Stomach smooth muscle (tissue), 2 donors: ENCODE measurements around the gene GPC5.

ENCODE experiments used
- H3K27ac ChIP-seq: one replicate; pipeline ENCODE4 v1.7.0; 2013; ENCODE audit warnings: mild to moderate bottlenecking, low read length, inconsistent platforms
- H3K27me3 ChIP-seq, 2 donors: one replicate each; pipeline ENCODE4 v1.7.0; 2013; ENCODE audit warnings: low read length in 2 of 2; ENCODE audit not compliant: insufficient read depth in 2 of 2, control insufficient read depth in 1 of 2
- H3K36me3 ChIP-seq, 2 donors: one replicate each; pipeline ENCODE4 v1.7.0; 2013; ENCODE audit warnings: low read length in 2 of 2; ENCODE audit not compliant: control insufficient read depth in 2 of 2, insufficient read depth in 2 of 2
- H3K4me1 ChIP-seq: one replicate; pipeline ENCODE4 v1.7.0; 2013; ENCODE audit warnings: low read length; ENCODE audit not compliant: control insufficient read depth, insufficient read depth
- H3K4me3 ChIP-seq, 2 donors: one replicate each; pipeline ENCODE4 v1.7.0; 2013; ENCODE audit warnings: low read length in 2 of 2
- H3K9ac ChIP-seq, 2 donors: one replicate each; pipeline ENCODE4 v1.7.0; 2013; ENCODE audit warnings: low read length in 2 of 2, mild to moderate bottlenecking in 1 of 2
- H3K9me3 ChIP-seq, 2 donors: one replicate each; pipeline ENCODE4 v1.7.0; 2013; ENCODE audit warnings: low read length in 2 of 2; ENCODE audit not compliant: control insufficient read depth in 2 of 2
- donor health status: healthy.
- donor health status: Pancreatic carcinoma.

GPC5 gene

GRCh38 chr13:92415781-92416180 lies 1017.4 kb downstream of the GPC5 start:
- Histone ChIP-seq H3K27ac (no peak overlapping the region), H3K4me1 (no peaks in the 10 kb centered on the region), H3K9me3 (no peaks in the 10 kb centered on the region), H3K36me3 (no peaks in the 10 kb centered on the region), H3K4me3 (no peak overlapping the region), H3K27me3 (no peaks in the 10 kb centered on the region), H3K9ac (no peak overlapping the region)

- Histone ChIP-seq H3K27me3 (no peaks in the 10 kb centered on the region), H3K4me3 (no peak overlapping the region), H3K27ac (no peak overlapping the region), H3K36me3 (no peaks in the 10 kb centered on the region), H3K9me3 (no peaks in the 10 kb centered on the region), H3K4me1 (no peaks in the 10 kb centered on the region), H3K9ac (no peak overlapping the region)
Observed at GRCh38 chr13:92418818-92419412, 1020.5 kb downstream of the GPC5 start.

- Histone ChIP-seq H3K36me3 (no peaks in the 10 kb centered on the region), H3K27ac (no peak overlapping the region), H3K4me3 (no peak overlapping the region), H3K9me3 (no peaks in the 10 kb centered on the region), H3K9ac (no peak overlapping the region), H3K4me1 (no peaks in the 10 kb centered on the region), H3K27me3 (no peaks in the 10 kb centered on the region)
Observed at GRCh38 chr13:92429231-92429630, 1030.8 kb downstream of the GPC5 start.

GRCh38 chr13:92433386-92433785 lies 1035.0 kb downstream of the GPC5 start:
- no peak overlapping the region for H3K9ac ChIP-seq
- no peak overlapping the region for H3K4me3 ChIP-seq
- H3K27ac ChIP-seq, result no peak overlapping the region
- no peaks in the 10 kb centered on the region for H3K9me3 ChIP-seq
- H3K4me1 ChIP-seq, result no peaks in the 10 kb centered on the region
- H3K36me3 ChIP-seq, result no peaks in the 10 kb centered on the region
- no peaks in the 10 kb centered on the region for H3K27me3 ChIP-seq

- Histone ChIP-seq H3K4me1 (no peaks in the 10 kb centered on the region), H3K27ac (no peak overlapping the region), H3K9ac (no peak overlapping the region), H3K27me3 (no peaks in the 10 kb centered on the region), H3K9me3 (no peaks in the 10 kb centered on the region), H3K4me3 (no peak overlapping the region), H3K36me3 (no peaks in the 10 kb centered on the region)
Observed at GRCh38 chr13:92433963-92434362, 1035.5 kb downstream of the GPC5 start.

- no peak overlapping the region for H3K27ac ChIP-seq
- H3K9me3 ChIP-seq, result no peaks in the 10 kb centered on the region
- H3K4me1 ChIP-seq, result no peaks in the 10 kb centered on the region
Observed at GRCh38 chr13:92436924-92437323, 1038.5 kb downstream of the GPC5 start.

GRCh38 chr13:92444244-92444643 lies 1045.8 kb downstream of the GPC5 start:
- Histone ChIP-seq H3K27me3 (no peaks in the 10 kb centered on the region), H3K36me3 (no peaks in the 10 kb centered on the region), H3K9ac (no peak overlapping the region), H3K9me3 (no peaks in the 10 kb centered on the region), H3K4me1 (no peaks in the 10 kb centered on the region), H3K27ac (no peak overlapping the region), H3K4me3 (no peak overlapping the region)

More at GRCh38 chr13:92436924-92437323, 1038.5 kb downstream of the GPC5 start:
- no peak overlapping the region for H3K9ac ChIP-seq
- no peak overlapping the region for H3K4me3 ChIP-seq
- no peaks in the 10 kb centered on the region for H3K36me3 ChIP-seq
- no peaks in the 10 kb centered on the region for H3K27me3 ChIP-seq

- Histone ChIP-seq H3K4me3 (no peak overlapping the region), H3K9ac (no peak overlapping the region), H3K9me3 (no peaks in the 10 kb centered on the region), H3K27me3 (no peaks in the 10 kb centered on the region), H3K4me1 (no peaks in the 10 kb centered on the region), H3K36me3 (no peaks in the 10 kb centered on the region), H3K27ac (no peak overlapping the region)
Observed at GRCh38 chr13:92451060-92451459, 1052.6 kb downstream of the GPC5 start.

- H3K9me3 ChIP-seq, result no peaks in the 10 kb centered on the region
- H3K4me3 ChIP-seq, result no peak overlapping the region
- H3K27me3 ChIP-seq, result no peaks in the 10 kb centered on the region
- H3K4me1 ChIP-seq, result no peaks in the 10 kb centered on the region
- no peak overlapping the region for H3K9ac ChIP-seq
- no peak overlapping the region for H3K27ac ChIP-seq
- H3K36me3 ChIP-seq, result no peaks in the 10 kb centered on the region
Observed at GRCh38 chr13:92452840-92453239, 1054.4 kb downstream of the GPC5 start.

GRCh38 chr13:92459306-92459705 lies 1060.9 kb downstream of the GPC5 start:
- no peaks in the 10 kb centered on the region for H3K36me3 ChIP-seq
- no peaks in the 10 kb centered on the region for H3K27me3 ChIP-seq
- H3K4me1 ChIP-seq, result peaks cover 3% of the 10 kb centered on the region
- no peak overlapping the region for H3K4me3 ChIP-seq
- H3K27ac ChIP-seq, result no peak overlapping the region
- H3K9ac ChIP-seq, result no peak overlapping the region
- no peaks in the 10 kb centered on the region for H3K9me3 ChIP-seq

GRCh38 chr13:92460479-92460878 lies 1062.1 kb downstream of the GPC5 start:
- H3K27ac ChIP-seq, result no peak overlapping the region
- H3K4me3 ChIP-seq, result no peak overlapping the region
- no peaks in the 10 kb centered on the region for H3K27me3 ChIP-seq
- peaks cover 3% of the 10 kb centered on the region for H3K4me1 ChIP-seq
- H3K36me3 ChIP-seq, result no peaks in the 10 kb centered on the region
- H3K9me3 ChIP-seq, result no peaks in the 10 kb centered on the region
- no peak overlapping the region for H3K9ac ChIP-seq
